Fibroblast of lung (primary cell): ENCODE results near the gene WNT4. TPM values are rescaled to one million over a fixed set of nuclear protein-coding genes. Genes with fewer than 3 reads are reported as not detected.

Source experiments
- DNase-seq, 2 donors: peaks; one replicate each; pipeline versions ENCODE4 v3.0.0 to v3.0.0-alpha.2; 2010; ENCODE audit warnings: low read depth in 2 of 2
- H2AFZ ChIP-seq: 2 replicates; pipeline ENCODE4 v1.5.1; 2012; ENCODE audit warnings: low read length, control low read depth, inconsistent platforms
- H3K27ac ChIP-seq: 2 replicates; pipeline ENCODE4 v1.5.1; 2011; ENCODE audit warnings: low read length, control low read depth; ENCODE audit not compliant: insufficient read depth
- H3K27me3 ChIP-seq: 2 replicates; pipeline ENCODE4 v1.5.1; 2011; ENCODE audit warnings: mild to moderate bottlenecking, low read length; ENCODE audit not compliant: control insufficient read depth, insufficient read depth
- H3K36me3 ChIP-seq: 2 replicates; pipeline ENCODE4 v1.5.1; 2011; ENCODE audit warnings: low read length; ENCODE audit not compliant: control insufficient read depth, insufficient read depth
- H3K4me1 ChIP-seq: 2 replicates; pipeline ENCODE4 v1.5.1; 2011; ENCODE audit warnings: low read length; ENCODE audit not compliant: control insufficient read depth, insufficient read depth; ENCODE audit errors: extremely low read depth
- H3K4me2 ChIP-seq: 2 replicates; pipeline ENCODE4 v1.5.1; 2011; ENCODE audit warnings: low read length, control low read depth; ENCODE audit not compliant: insufficient read depth; ENCODE audit errors: extremely low read depth
- H3K4me3 ChIP-seq, 4 experiments: fragments of 200-600 bp in 1 of 4; sonication (generic) in 1 of 4; replicated peaks in 1 of 4; 2 replicates each; pipeline ENCODE4 v1.5.1; 2011 to 2016; ENCODE audit warnings: low read length in 4 of 4, low read depth in 3 of 4, mild to moderate bottlenecking in 3 of 4, control low read depth in 2 of 4, inconsistent platforms in 1 of 4, mixed read lengths in 1 of 4; ENCODE audit not compliant: insufficient read depth in 1 of 4; ENCODE audit errors: control extremely low read depth in 1 of 4
- H3K79me2 ChIP-seq: 2 replicates; pipeline ENCODE4 v1.5.1; 2012; ENCODE audit warnings: mild to moderate bottlenecking, low read length, inconsistent platforms; ENCODE audit not compliant: control insufficient read depth, insufficient read depth
- H3K9ac ChIP-seq: 2 replicates; pipeline ENCODE4 v1.5.1; 2011; ENCODE audit warnings: mild to moderate bottlenecking, low read length, control low read depth; ENCODE audit not compliant: insufficient read depth
- H3K9me3 ChIP-seq: 2 replicates; pipeline ENCODE4 v1.5.1; 2012; ENCODE audit warnings: low read depth, low read length; ENCODE audit not compliant: control insufficient read depth, insufficient read depth
- H4K20me1 ChIP-seq: 2 replicates; pipeline ENCODE4 v1.5.1; 2011; ENCODE audit warnings: low read length; ENCODE audit not compliant: control insufficient read depth, insufficient read depth; ENCODE audit errors: extremely low read depth
- CTCF ChIP-seq, 2 donors: IDR thresholded peaks in 1 of 2; conservative IDR thresholded peaks in 1 of 2; 1 replicate in 1 of 2; 2 replicates in 1 of 2; pipeline ENCODE4 v1.5.1; 2011 to 2012; ENCODE audit warnings: low read length in 2 of 2, control low read depth in 1 of 2, inconsistent platforms in 1 of 2, low read depth in 1 of 2, mild to moderate bottlenecking in 1 of 2
- EZH2 ChIP-seq: IDR thresholded peaks from 2 replicates; pipeline ENCODE4 v1.5.1; 2012; ENCODE audit warnings: low read length, control low read depth, mild to moderate bottlenecking; ENCODE audit errors: missing control alignments
- polyA plus RNA-seq, 2 donors: library from polyadenylated mRNA; depleted of rRNA in 1 of 2; stranded (reverse) in 1 of 2; unstranded in 1 of 2; fragments of >200 nt; gene quantifications; 2 replicates each; pipeline ENCODE4 v1.2.1, GENCODE V29; 2011 to 2012; ENCODE audit warnings: missing spikeins in 1 of 2
- total RNA-seq: library from RNA; depleted of rRNA; stranded (reverse); fragments of >200 nt; gene quantifications from 2 replicates; pipeline ENCODE4 v1.2.1, GENCODE V29; 2014

WNT4 gene
- total and polyA plus RNA-seq, 2 donors (not counting 1 experiment from before 2014, with no cell fraction given): under 0.01 TPM; not detected in 1

DNA sequence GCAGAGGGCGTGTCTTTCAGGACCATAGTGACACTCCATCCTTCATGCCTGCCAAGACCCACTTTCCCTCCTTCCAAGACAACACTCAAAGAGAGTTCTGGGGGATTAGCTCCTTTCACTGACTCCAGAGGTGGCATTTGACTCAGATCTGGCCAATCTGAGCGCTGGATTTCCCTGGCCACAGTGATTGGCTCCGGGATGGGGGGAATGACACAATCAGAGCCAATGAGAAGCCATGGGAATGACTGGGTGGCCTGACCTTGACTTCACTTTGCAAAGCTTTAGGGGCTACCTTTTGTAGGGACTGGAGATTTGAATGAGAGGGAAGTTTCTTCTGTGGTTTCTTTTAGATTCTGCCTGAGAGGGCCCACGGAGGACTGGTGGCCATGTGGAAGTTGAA is 26.9 kb upstream of the WNT4 start:
- Histone ChIP-seq H3K27ac (no peak overlapping the region), H3K36me3 (no peaks in the 10 kb centered on the region), H3K4me2 (no peak overlapping the region), H3K4me3 (no peak overlapping the region), H2AFZ (no peak overlapping the region), H3K27me3 (no peaks in the 10 kb centered on the region), H4K20me1 (no peaks in the 10 kb centered on the region), H3K4me1 (no peaks in the 10 kb centered on the region), H3K9ac (no peak overlapping the region), H3K79me2 (no peaks in the 10 kb centered on the region), H3K9me3 (no peaks in the 10 kb centered on the region)
- TF ChIP-seq CTCF (conservative IDR thresholded peaks at IDR 0.05 in 1 of 2, IDR thresholded peaks at IDR 0.05 in 1 of 2; ENCODE audit: low read depth in 1 of 2, low read length in 2 of 2) (no peak), EZH2 (no peak)
- DNase-seq: no peak

DNA sequence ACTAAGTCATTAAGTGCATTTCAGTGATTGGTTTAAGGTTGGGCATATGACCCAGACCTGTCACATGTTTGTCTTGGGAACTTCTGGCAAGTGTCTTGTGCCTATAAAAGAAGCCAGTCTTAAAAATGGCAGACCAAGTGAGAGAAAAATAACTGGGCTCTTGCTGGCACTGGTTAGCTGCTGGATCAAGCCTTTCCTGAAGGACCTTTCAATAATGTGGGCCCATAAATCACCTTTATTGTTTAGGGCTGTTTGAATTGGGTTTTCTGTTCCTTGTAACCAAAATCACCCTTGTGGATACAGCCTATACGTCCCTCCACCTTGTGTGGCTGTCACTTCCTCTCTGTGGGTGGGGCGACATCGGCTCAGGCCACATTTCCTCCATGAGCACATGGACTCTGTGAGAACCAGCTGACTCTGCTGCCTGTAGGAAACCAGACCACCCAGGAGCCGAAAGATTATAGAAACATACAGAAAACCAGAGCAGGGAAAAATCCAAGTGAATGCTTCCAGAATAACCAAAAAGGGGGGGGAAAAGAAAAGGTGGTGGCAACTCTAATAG is 25.6 kb upstream of the WNT4 start:
- TF ChIP-seq EZH2 (no peak), CTCF (conservative IDR thresholded peaks at IDR 0.05 in 1 of 2, IDR thresholded peaks at IDR 0.05 in 1 of 2; ENCODE audit: low read depth in 1 of 2, low read length in 2 of 2) (no peak)
- no peak for DNase-seq

GRCh38 chr1:22166439-22166838 is 23.5 kb upstream of the WNT4 start:
- no peak overlapping the region for H2AFZ ChIP-seq
- H3K9ac ChIP-seq: no peak overlapping the region
- H3K4me3 ChIP-seq: no peak overlapping the region
- no peaks in the 10 kb centered on the region for H3K36me3 ChIP-seq
- DNase-seq: no peak
- no peaks in the 10 kb centered on the region for H3K79me2 ChIP-seq
- no peaks in the 10 kb centered on the region for H3K27me3 ChIP-seq
- no peak for TF ChIP-seq EZH2
- TF ChIP-seq CTCF (conservative IDR thresholded peaks at IDR 0.05 in 1 of 2, IDR thresholded peaks at IDR 0.05 in 1 of 2; ENCODE audit: low read depth in 1 of 2, low read length in 2 of 2): no peak
- H3K9me3 ChIP-seq: no peaks in the 10 kb centered on the region
- H3K4me2 ChIP-seq: no peak overlapping the region
- no peaks in the 10 kb centered on the region for H3K4me1 ChIP-seq
- H3K27ac ChIP-seq: no peak overlapping the region
- H4K20me1 ChIP-seq: no peaks in the 10 kb centered on the region

More for the DNA sequence above, 25.6 kb upstream of the WNT4 start:
- Histone ChIP-seq H3K4me2 (no peak overlapping the region), H3K9me3 (no peaks in the 10 kb centered on the region), H3K36me3 (no peaks in the 10 kb centered on the region), H4K20me1 (no peaks in the 10 kb centered on the region), H3K27ac (no peak overlapping the region), H3K4me1 (no peaks in the 10 kb centered on the region), H3K79me2 (no peaks in the 10 kb centered on the region), H3K9ac (no peak overlapping the region), H2AFZ (no peak overlapping the region), H3K4me3 (no peak overlapping the region), H3K27me3 (no peaks in the 10 kb centered on the region)
